Measurements from ENCODE around the gene PTPRF. TPM values are rescaled to one million over a fixed set of nuclear protein-coding genes. Genes with fewer than 3 reads are reported as not detected.

PTPRF gene
- total and polyA plus RNA-seq, 2 experiments from 2014 or later, result 96.0 to 115 TPM

DNA sequence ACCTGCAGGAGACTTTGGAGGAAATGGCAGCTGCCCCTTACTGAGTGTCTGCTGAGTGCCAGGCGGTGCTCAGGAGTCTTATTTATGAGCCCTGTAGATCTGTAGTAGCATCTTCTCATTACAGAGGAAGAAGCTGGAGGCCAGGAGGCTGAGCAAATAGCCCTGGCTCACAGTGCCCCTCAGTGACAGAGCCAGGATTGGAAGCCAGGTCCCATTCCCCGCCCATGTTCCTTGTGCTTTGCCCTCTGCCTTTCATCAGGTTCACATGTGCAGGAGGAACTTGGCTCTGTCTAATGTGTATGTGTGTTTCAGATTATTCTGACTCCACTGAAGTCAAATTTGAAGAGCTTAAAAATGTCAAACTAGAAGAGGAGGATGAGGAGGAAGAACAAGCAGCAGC is 140.5 kb downstream of the PTPRF start:
- DNase-seq (ENCODE audit: low spot score), result no peak
- Histone ChIP-seq H3K79me2 (peaks cover 13% of the 10 kb centered on the region), H3K27ac (no peak overlapping the region), H3K36me3 (replicated peaks; ENCODE audit: insufficient read depth, low read depth) (peaks cover 2% of the 10 kb centered on the region), H3K4me2 (no peak overlapping the region), H4K20me1 (ENCODE audit: insufficient read depth, poor library complexity, severe bottlenecking) (peaks cover 13% of the 10 kb centered on the region), H3K4me3 (no peak overlapping the region), H3K27me3 (no peaks in the 10 kb centered on the region), H2AFZ (no peak overlapping the region), H3K4me1 (ENCODE audit: insufficient read depth) (no peaks in the 10 kb centered on the region), H3K9me2 (replicated peaks; ENCODE audit: insufficient read depth) (no peaks in the 10 kb centered on the region), H3K9me3 (ENCODE audit: low read depth) (no peaks in the 10 kb centered on the region)
- WGBS (ENCODE audit: low lambda C conversion rate, missing lambda C conversion rate), result 91% methylated on average over 2 of the region's 2 CpGs
- TF ChIP-seq EZH2phosphoT487 (IDR thresholded peaks at IDR 0.05; ENCODE audit: low read depth, severe bottlenecking, unreplicated experiment) (no peak), EZH2 (IDR thresholded peaks at IDR 0.05; ENCODE audit: borderline replicate concordance) (no peak)
- TF ChIP-seq, protein P1, sequence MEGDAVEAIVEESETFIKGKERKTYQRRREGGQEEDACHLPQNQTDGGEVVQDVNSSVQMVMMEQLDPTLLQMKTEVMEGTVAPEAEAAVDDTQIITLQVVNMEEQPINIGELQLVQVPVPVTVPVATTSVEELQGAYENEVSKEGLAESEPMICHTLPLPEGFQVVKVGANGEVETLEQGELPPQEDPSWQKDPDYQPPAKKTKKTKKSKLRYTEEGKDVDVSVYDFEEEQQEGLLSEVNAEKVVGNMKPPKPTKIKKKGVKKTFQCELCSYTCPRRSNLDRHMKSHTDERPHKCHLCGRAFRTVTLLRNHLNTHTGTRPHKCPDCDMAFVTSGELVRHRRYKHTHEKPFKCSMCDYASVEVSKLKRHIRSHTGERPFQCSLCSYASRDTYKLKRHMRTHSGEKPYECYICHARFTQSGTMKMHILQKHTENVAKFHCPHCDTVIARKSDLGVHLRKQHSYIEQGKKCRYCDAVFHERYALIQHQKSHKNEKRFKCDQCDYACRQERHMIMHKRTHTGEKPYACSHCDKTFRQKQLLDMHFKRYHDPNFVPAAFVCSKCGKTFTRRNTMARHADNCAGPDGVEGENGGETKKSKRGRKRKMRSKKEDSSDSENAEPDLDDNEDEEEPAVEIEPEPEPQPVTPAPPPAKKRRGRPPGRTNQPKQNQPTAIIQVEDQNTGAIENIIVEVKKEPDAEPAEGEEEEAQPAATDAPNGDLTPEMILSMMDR (IDR thresholded peaks at IDR 0.05; ENCODE audit: poor library complexity), result no peak

DNA sequence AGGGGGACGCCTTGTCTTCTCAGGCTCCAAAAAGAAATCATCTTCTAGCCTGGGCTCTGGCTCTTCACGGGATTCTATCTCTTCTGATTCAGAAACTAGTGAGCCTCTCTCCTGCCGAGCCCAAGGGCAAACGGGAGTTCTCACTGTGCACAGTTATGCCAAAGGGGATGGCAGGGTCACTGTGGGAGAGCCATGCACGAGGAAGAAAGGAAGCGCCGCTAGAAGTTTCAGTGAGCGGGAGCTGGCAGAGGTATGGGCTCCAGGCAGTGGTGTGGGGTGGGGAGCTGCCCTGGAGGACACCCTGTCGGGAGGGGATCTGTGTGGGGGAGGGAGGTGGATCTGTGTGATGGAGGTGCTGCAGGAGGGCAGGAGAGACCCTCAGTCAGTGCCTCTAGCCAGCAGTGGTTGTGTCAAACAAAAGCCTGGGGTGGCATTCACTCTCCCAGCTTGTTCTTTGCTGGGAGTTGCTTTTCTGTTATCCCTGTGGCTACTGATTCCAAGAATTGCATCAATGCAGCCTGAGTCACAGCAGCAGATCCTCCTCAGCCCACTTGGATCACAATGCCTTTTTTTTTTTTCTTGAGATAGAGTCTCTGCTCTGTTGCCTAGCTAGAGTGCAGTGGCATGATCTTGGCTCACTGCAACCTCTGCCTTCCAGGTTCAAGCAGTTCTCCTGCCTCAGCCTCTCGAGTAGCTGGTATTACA is 141.1 kb downstream of the PTPRF start:
- Histone ChIP-seq H3K9me3 (ENCODE audit: low read depth) (no peaks in the 10 kb centered on the region), H3K79me2 (peaks cover 13% of the 10 kb centered on the region), H3K27ac (no peak overlapping the region), H4K20me1 (ENCODE audit: insufficient read depth, poor library complexity, severe bottlenecking) (peaks cover 13% of the 10 kb centered on the region), H3K4me2 (no peak overlapping the region), H3K27me3 (no peaks in the 10 kb centered on the region), H3K9me2 (replicated peaks; ENCODE audit: insufficient read depth) (no peaks in the 10 kb centered on the region), H3K4me1 (ENCODE audit: insufficient read depth) (no peaks in the 10 kb centered on the region), H3K36me3 (replicated peaks; ENCODE audit: insufficient read depth, low read depth) (peaks cover 2% of the 10 kb centered on the region), H3K4me3 (no peak overlapping the region), H2AFZ (no peak overlapping the region)
- 98% methylated on average over 10 of the region's 10 CpGs for WGBS (ENCODE audit: low lambda C conversion rate, missing lambda C conversion rate)
- no peak for TF ChIP-seq EZH2phosphoT487 (IDR thresholded peaks at IDR 0.05; ENCODE audit: low read depth, severe bottlenecking, unreplicated experiment)
- TF ChIP-seq, protein P1 (IDR thresholded peaks at IDR 0.05; ENCODE audit: poor library complexity), result no peak
- no peak for TF ChIP-seq EZH2 (IDR thresholded peaks at IDR 0.05; ENCODE audit: borderline replicate concordance)
- no peak for DNase-seq (ENCODE audit: low spot score)

DNA sequence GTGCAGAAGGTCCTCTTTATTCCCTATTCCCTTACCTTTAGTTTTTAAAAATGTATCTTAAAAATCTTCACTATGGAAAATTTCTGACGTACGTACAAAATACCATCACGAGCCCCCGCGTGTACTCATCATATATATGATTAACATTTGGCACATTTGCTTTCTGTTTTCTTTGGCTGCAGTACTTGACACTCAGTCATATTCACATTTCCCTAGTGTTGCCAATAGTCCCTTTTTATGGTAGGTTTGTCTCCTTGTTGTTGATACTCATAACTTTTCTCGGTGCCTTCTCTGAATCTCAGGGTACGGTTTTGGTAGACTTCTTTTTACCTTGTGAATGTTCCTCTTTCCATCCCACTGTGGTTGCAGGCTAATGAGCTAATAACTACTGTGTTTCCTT is 142.6 kb downstream of the PTPRF start:
- Histone ChIP-seq H3K79me2 (peaks cover 15% of the 10 kb centered on the region), H3K4me3 (no peak overlapping the region), H3K27me3 (no peaks in the 10 kb centered on the region), H2AFZ (no peak overlapping the region), H3K9me2 (replicated peaks; ENCODE audit: insufficient read depth) (no peaks in the 10 kb centered on the region), H3K9me3 (ENCODE audit: low read depth) (no peaks in the 10 kb centered on the region), H3K4me2 (no peak overlapping the region), H3K4me1 (ENCODE audit: insufficient read depth) (no peaks in the 10 kb centered on the region), H3K36me3 (replicated peaks; ENCODE audit: insufficient read depth, low read depth) (peaks cover 2% of the 10 kb centered on the region), H3K27ac (no peak overlapping the region), H4K20me1 (ENCODE audit: insufficient read depth, poor library complexity, severe bottlenecking) (peaks cover 20% of the 10 kb centered on the region)
- TF ChIP-seq EZH2phosphoT487 (IDR thresholded peaks at IDR 0.05; ENCODE audit: low read depth, severe bottlenecking, unreplicated experiment), result no peak
- no peak for TF ChIP-seq EZH2 (IDR thresholded peaks at IDR 0.05; ENCODE audit: borderline replicate concordance)
- TF ChIP-seq, protein P1 (IDR thresholded peaks at IDR 0.05; ENCODE audit: poor library complexity), result no peak
- DNase-seq (ENCODE audit: low spot score), result no peak
- WGBS (ENCODE audit: low lambda C conversion rate, missing lambda C conversion rate), result 98% methylated on average over 7 of the region's 7 CpGs

Other genes with a start within 250 kb of the PTPRF start
- 32.3 and 43.9 TPM in 2 replicates for gene C1orf210, start 245.3 kb upstream of the PTPRF start, total RNA-seq
- gene C1orf210, start 245.3 kb upstream of the PTPRF start, polyA plus RNA-seq, result 30.5 and 47.4 TPM in 2 replicates
- gene TIE1, start 229.9 kb upstream of the PTPRF start, total RNA-seq, result 1.2 and 1.8 TPM in 2 replicates
- 0.33 and 1.8 TPM in 2 replicates for gene TIE1, start 229.9 kb upstream of the PTPRF start, polyA plus RNA-seq
- gene MPL, start 193.1 kb upstream of the PTPRF start, total RNA-seq, result not detected in 2 replicates
- 0.16 and 0.54 TPM in 2 replicates for gene MPL, start 193.1 kb upstream of the PTPRF start, polyA plus RNA-seq
- 12.2 and 13.6 TPM in 2 replicates for gene CDC20, start 171.9 kb upstream of the PTPRF start, total RNA-seq
- 19.7 and 21.5 TPM in 2 replicates for gene CDC20, start 171.9 kb upstream of the PTPRF start, polyA plus RNA-seq
- gene ELOVL1, start 162.9 kb upstream of the PTPRF start, total RNA-seq, result 90.8 and 92.4 TPM in 2 replicates
- gene ELOVL1, start 162.9 kb upstream of the PTPRF start, polyA plus RNA-seq, result 175 and 185 TPM in 2 replicates
- gene MED8, start 141.1 kb upstream of the PTPRF start, total RNA-seq, result 58.6 and 60.6 TPM in 2 replicates
- 68.3 and 70.4 TPM in 2 replicates for gene MED8, start 141.1 kb upstream of the PTPRF start, polyA plus RNA-seq
- gene SZT2, start 141.0 kb upstream of the PTPRF start, total RNA-seq, result 13.7 and 18.8 TPM in 2 replicates
- gene SZT2, start 141.0 kb upstream of the PTPRF start, polyA plus RNA-seq, result 13.8 and 14.8 TPM in 2 replicates
- gene HYI, start 77.0 kb upstream of the PTPRF start, total RNA-seq, result 25.9 and 37.5 TPM in 2 replicates
- gene HYI, start 77.0 kb upstream of the PTPRF start, polyA plus RNA-seq, result 30.7 and 31.4 TPM in 2 replicates
- gene KDM4A, start 119.3 kb downstream of the PTPRF start, total RNA-seq, result 35.5 and 51.5 TPM in 2 replicates
- gene KDM4A, start 119.3 kb downstream of the PTPRF start, polyA plus RNA-seq, result 22.4 and 24.7 TPM in 2 replicates
- 6.2 and 7.1 TPM in 2 replicates for gene ST3GAL3, start 176.7 kb downstream of the PTPRF start, total RNA-seq
- 6.3 and 7.7 TPM in 2 replicates for gene ST3GAL3, start 176.7 kb downstream of the PTPRF start, polyA plus RNA-seq

Measured in hepatocyte (in vitro differentiated cells).